AG09309 (cell line): ENCODE results near the gene MCFD2.

Experiments used
- DNase-seq: peaks from one replicate; pipeline ENCODE4 v3.0.0-alpha.2; 2010; ENCODE audit warnings: low read depth
- H3K4me3 ChIP-seq: 2 replicates; pipeline ENCODE4 v1.5.1; 2011; ENCODE audit warnings: mild to moderate bottlenecking, low read depth, low read length, moderate library complexity; ENCODE audit not compliant: control insufficient read depth
- TF ChIP-seq, protein P1 (sequence below): IDR thresholded peaks from 2 replicates; pipeline ENCODE4 v1.5.1; 2011; ENCODE audit warnings: mild to moderate bottlenecking, low read depth, low read length, inconsistent platforms; ENCODE audit not compliant: insufficient read depth, control insufficient read depth; ENCODE audit errors: missing control alignments

The MCFD2 gene

GRCh38 chr2:46857871-46858701 is 57.5 kb downstream of the MCFD2 start:
- TF ChIP-seq, protein P1, sequence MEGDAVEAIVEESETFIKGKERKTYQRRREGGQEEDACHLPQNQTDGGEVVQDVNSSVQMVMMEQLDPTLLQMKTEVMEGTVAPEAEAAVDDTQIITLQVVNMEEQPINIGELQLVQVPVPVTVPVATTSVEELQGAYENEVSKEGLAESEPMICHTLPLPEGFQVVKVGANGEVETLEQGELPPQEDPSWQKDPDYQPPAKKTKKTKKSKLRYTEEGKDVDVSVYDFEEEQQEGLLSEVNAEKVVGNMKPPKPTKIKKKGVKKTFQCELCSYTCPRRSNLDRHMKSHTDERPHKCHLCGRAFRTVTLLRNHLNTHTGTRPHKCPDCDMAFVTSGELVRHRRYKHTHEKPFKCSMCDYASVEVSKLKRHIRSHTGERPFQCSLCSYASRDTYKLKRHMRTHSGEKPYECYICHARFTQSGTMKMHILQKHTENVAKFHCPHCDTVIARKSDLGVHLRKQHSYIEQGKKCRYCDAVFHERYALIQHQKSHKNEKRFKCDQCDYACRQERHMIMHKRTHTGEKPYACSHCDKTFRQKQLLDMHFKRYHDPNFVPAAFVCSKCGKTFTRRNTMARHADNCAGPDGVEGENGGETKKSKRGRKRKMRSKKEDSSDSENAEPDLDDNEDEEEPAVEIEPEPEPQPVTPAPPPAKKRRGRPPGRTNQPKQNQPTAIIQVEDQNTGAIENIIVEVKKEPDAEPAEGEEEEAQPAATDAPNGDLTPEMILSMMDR, result peak; percentile 9
- DNase-seq, result peak; percentile 93
- no peak overlapping the region for H3K4me3 ChIP-seq

DNA sequence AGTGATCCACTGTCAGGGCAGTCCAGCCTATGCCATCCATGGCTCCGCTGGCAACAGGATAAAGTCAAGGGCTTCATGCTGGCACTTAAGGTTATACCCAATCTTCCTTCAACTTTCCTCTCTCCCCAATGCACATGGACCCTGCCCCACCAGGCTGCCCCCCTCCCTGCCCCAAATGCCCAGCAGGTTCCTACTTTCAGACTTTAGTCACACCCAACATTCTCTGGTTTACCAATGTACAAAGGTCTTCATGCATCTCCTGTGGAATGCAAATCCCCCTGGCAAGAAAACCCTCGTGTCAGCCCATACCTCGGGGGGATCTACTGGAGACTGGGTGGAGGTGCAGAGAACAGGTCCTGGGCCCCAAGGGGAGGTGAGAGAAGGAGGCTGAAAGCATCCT is 59.3 kb downstream of the MCFD2 start:
- no peak overlapping the region for H3K4me3 ChIP-seq
- no peak for DNase-seq
- TF ChIP-seq, protein P1, result no peak

DNA sequence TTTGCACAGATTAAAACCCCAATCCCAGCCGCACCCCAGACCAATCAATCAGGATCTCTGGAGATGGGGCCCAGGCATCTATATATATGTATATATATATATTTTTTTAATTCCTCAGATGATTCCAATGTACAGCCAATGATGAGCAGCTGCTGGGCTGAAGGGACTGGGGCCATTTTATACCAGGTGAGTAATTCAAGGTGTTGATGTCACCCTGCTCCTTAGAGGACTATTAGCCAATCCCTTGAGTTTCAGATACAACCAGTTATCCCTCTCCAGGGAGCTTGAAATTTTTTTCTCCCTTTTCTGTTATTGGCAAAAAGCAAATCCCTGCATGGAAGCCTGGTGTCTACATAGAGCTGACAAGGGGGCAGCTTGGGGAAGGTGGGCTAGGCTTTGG is 59.8 kb downstream of the MCFD2 start:
- TF ChIP-seq, protein P1, result no peak
- H3K4me3 ChIP-seq, result no peak overlapping the region
- no peak for DNase-seq

GRCh38 chr2:46854260-46854659 is 61.3 kb downstream of the MCFD2 start:
- TF ChIP-seq, protein P1, result no peak
- no peak overlapping the region for H3K4me3 ChIP-seq
- no peak for DNase-seq

DNA sequence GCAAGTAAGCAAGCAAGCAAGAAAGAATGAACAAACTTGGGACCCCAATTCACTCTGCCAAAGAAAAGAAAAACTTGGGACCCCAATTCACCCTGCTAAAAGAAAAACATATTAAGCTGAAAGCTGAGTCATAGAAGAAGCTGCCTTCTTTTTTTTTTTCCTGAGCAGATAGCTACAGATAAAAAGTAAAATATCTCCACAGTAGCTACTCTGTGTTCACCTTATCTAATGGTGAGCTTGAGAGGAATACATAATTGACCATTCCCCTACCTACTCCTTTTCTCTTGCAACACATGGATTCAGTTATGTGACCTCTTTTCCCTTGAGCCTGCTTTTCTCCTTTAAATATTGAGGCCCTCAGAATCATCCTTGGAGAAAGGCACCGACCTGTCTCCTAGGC is 63.0 kb downstream of the MCFD2 start:
- DNase-seq, result no peak
- TF ChIP-seq, protein P1, result no peak
- H3K4me3 ChIP-seq, result no peak overlapping the region

DNA sequence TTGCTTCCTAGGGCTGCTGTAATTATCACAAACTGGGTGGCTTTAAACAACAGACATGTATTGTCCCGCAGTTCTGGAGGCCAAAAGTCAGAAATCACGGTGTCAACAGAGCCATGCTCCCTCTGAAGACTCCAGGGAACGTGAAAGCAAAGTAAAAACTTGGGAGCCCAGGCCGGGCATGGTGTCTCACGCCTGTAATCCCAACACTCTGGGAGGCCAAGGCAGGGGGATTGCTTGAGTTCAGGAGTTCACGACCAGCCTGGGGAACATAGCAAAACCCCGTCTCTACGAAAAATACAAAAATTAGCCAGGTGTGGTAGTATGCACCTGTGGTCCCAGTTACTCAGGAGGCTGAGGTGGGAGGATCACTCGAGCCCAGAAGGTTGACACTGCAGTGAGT is 63.5 kb downstream of the MCFD2 start:
- no peak overlapping the region for H3K4me3 ChIP-seq
- TF ChIP-seq, protein P1, result no peak
- DNase-seq, result no peak
